ENCODE measurements around the gene ZNF780B.
"Not testable (repeated sequence)": the region's sequence is repeated elsewhere in the genome, so short reads cannot be mapped to it uniquely, and the experiment has no call there.

The ZNF780B gene

DNA sequence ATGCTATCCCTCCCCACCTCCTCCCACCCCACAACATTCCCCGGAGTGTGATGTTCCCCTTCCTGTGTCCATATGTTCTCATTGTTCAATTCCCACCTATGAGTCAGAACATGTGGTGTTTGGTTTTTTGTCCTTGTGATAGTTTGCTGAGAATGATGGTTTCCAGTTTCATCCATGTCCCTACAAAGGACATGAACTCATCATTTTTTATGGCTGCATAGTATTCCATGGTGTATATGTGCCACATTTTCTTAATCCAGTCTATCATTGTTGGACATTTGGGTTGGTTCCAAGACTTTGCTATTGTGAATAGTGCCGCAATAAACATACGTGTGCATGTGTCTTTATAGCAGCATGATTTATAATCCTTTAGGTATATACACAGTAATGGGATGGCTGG is 18.0 kb downstream of the ZNF780B start:
- not testable (repeated sequence) for DNase-seq (ENCODE audit: low read depth in 2 of 2)

DNA sequence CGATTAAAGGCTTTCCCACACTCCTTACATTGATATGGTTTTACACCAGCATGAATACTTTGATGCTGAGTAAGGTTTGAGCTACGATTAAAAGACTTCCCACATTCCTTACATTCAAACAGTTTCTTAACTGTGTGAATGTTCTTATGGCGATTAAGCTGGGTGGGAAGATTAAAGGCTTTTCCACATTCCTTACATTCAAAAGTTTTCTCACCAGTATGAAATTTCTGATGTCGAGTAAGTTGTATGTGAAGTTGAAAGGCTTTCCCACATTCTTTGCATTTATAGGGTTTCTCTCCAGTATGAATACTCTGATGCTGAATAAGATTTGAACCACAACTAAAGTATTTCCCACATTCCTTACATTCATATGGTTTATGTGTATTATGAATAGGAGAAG is 20.0 kb downstream of the ZNF780B start:
- DNase-seq (ENCODE audit: low read depth in 2 of 2) = no peak

DNA sequence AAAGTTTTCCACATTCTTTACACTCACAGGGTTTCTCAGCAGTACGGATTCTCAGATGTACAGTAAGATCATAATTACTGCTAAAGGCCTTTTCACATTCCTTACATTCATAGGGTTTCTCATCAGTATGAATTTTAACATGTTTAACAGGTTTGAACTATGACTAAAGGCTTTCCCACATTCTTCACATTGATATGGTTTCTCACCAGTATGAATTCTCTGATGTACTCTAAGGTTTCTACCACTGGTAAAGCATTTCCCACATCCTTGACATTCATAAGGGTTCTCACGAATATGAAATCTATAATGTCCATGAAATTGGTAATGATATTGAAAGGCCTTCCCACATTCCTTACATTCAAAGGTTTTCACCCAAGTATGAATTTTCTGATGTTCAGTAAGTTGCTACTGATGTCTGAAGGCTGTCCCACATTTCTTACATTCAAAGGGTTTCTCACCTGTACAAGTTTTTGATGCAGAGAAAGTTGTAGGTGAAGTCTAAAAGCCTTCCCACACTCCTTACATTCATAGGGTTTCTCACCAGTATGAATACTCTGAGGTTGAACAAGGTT is 22.0 kb downstream of the ZNF780B start:
- no peak for DNase-seq (ENCODE audit: low read depth in 2 of 2)

DNA sequence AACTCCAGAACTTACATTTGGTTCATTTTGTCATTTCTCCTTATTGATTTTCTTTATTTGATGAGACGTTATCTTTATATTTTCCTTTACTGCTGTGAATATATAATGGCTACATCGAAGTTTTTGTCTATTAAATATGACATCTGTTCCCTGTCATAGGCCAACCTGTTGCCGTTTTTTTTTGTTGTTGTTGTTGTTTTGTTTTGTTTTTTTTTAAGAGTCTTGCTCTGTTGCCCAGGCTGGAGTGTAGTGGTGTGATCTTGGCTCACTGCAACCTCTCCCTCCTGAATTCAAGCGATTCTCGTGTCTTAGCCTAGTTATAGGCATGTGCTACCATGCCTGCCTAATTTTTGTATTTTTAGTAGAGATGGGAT is 29.4 kb downstream of the ZNF780B start:
- DNase-seq (ENCODE audit: low read depth in 2 of 2) = no peak

DNA sequence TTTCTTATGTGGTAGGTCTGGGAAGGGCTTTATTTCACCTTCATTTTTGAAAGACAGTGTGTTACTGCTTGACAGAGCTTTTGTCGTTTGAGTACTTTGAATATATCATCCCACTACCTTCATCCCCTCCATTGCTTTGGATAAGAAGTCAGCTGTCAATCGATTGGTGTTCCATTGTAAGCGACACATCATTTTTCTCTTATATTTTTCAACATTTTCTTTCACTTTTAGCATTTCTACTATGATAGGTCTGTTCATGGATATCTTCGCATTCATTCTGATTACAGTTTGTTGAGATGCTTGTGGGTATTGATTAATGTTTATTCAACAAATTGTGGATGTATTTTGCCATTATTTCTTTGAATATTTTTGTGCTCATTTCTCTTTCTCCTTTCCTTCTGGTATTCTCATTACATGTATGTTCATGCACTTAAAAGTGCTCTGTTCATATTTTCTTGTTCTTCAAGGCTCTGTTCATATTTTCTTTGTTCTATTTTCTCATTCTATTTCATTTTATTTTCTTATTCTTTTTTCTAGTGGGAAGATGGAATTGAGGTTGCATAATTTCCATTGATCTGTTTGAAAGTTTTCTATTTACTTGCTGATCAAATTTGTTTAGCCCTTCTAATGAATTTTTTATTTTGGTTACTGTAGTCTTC is 30.0 kb downstream of the ZNF780B start:
- no peak for DNase-seq (ENCODE audit: low read depth in 2 of 2)

DNA sequence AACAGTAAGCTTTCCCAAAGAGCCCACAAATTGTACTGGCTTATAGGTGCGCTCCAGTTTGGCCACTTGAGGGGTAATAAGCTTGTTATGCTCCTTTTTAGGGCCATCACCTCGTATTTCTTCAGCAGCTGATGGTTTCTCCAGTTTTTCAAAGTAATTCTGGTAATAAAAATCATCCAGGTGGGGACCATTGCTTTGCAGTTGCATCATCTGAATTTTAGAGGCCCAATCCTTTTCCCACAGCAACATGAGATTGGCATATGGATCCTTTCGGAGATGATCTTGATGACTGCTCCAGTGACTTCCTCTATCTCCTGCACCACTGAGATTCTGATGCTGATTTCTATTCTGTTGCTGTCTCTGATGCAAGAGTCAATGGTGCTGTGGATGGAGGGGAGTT is 32.1 kb downstream of the ZNF780B start:
- no peak for DNase-seq (ENCODE audit: low read depth in 2 of 2)

DNA sequence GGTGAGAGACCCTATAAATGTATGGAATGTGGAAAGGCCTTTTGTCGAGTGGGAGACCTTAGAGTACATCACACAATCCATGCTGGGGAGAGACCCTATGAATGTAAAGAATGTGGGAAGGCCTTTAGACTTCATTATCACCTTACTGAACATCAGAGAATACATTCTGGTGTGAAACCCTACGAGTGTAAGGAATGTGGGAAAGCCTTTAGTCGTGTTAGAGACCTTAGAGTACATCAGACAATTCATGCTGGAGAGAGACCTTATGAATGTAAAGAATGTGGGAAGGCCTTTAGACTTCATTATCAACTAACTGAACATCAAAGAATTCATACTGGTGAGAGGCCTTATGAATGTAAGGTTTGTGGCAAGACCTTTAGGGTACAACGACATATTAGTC is 42.0 kb downstream of the ZNF780B start:
- DNase-seq (ENCODE audit: low read depth in 2 of 2) = no peak

DNA sequence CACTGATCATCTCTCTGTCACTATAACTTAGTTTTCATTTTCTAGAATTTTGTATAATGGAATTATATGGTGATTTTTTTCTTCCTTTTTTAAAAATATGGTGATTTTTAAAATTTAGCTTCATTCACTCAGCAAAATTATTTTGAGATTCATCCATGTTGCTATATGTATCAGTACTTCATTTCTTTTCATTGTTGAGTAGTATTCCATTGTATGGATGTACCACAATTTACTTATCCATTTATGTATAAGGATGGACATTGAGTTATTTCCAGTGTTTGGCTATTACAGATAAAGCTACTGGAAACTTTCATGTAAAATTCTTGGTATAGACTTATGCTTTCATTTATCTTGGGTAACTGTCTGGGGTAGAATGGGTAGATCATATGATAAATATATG is 46.4 kb downstream of the ZNF780B start:
- no peak for DNase-seq (ENCODE audit: low read depth in 2 of 2)

DNA sequence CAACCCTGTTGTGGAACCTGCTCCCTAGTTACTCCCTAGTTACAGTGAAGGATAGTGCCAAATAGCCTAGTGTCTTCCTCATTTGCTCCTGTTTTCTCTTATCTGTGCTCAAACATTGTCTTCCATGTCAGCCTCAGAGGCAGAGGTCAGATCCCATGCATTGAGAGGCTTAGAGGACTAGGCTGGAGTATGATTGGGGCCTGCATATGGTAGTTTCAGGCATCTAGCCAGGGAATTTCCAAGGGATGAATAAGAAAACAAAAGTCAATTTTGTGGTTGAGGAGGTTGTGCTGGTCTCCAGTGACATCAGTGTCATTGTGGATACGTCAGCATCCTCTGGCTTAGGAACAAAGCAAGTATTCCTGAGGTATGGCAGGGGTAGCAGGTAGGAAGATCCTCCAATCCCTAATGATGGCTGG is 49.7 kb downstream of the ZNF780B start:
- DNase-seq (ENCODE audit: low read depth in 2 of 2) = no peak

DNA sequence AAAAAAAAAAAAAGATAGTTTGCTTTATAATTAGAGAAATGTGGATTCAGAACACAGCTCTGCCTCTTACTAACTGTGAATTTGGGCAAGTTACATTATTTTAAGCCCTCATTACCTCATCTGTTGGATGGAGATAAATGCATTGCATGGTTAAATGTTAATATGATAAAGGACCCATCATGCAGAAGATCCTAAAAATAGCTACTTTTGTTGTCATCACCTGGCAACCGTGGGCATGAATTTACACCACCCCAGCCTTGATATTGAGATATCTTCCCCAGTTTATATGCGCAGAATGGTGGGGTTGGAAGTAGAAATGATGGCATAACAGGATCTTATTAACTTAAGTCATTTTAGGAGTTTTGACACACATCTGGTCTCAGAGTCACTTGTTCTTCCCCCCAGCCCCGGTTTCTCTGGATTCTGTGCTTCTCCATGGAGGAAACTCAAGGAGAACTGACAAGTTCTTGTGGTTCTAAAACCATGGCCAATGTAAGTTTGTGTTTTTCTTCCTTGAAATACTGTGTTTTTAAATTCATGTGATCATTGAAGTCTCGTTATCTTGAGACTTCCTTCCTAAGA is 50.2 kb downstream of the ZNF780B start:
- no peak for DNase-seq (ENCODE audit: low read depth in 2 of 2)

DNA sequence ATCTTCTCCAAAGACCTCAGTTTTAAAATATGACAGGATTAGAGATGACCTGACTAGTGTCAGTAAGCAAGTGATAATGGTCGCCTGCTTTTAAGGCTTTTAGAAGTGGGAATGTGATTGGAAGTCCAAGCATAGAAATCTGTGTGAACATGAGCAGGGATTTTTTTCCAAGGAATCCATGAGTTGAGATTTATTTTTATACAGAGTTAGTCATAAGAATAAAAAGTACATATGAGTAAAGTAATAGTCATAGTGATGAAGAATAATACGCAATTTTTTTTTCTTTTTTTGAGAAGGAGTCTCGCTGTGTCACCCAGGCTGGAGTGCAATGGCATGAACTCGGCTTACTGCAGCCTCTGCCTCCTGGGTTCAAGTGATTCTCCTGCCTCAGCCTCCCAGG is 57.5 kb downstream of the ZNF780B start:
- no peak for DNase-seq (ENCODE audit: low read depth in 2 of 2)

DNA sequence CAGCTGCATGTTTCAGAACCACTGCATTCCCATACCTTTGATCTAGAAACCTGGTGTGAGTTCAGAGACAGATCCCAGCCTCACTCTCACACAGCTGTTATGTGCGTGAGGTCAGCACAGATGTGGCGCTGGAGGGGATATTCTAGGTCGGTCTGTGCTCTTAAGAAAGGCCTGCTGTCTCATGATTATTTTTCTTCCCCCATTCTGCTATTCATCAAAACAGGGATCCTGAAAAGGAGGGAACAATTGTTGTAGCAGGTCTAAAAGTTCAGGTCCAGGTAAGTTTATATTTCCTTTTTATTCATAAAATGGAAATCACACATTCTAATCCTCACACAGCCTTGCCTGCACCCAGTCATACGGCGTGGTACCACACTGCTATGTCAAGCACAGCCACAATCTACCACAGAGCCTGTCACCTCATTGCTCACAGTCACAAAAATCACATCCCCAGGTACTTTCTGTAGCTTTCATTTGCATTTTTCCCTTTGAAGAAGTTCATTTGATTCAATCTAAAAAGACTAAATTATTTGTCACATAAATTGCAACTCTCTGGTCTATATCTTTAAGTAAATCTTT is 58.3 kb downstream of the ZNF780B start:
- no peak for DNase-seq (ENCODE audit: low read depth in 2 of 2)

DNA sequence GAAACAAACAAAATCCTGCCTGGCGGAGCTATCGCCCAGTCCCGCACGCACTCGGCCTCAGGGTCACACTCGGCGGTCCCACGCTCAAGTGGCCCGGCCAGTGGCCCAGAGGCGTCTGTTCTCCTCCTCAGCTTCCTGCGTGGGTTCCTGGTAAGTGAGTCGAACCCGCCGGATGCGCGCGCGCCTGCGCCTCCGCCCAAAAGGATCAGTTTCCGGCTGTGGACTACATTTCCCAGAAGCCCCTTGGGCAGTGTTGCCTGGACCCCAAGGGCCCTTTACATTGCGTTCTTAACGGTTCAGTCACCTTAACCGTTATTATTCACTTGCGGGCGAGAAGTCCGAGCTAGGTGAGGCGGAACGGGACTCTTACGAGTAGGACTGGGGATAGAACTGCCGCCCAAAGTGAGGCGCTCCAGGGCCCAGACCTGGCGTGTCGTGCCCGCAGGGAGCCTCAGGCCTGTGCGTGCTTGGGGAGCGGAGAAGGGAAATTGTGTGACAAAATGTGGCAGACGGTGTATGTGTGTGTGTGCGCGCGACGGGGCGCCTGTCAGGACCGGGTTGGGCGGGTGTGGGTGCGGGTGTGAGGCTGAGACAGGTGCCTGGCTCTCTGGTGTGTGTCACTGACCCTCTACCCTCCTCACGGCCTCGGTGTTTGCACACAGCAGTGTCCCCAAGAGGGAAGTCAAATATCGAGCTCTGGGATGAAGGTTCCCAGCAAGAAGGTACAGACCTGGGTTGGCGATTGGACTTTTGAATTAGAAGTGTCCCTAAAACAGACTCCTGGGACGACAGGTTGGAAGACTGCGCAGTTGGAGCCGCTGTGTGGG is 59.0 kb downstream of the ZNF780B start, which contains the start of gene ZNF546:
Gene ZNF546 (plus strand): TSS at position 250 of the 827 bp plus-strand sequence. CDS start 1,267 bp downstream, outside the sequence.
- DNase-seq (ENCODE audit: low read depth in 2 of 2) = peak; percentile 84 to 90

DNA sequence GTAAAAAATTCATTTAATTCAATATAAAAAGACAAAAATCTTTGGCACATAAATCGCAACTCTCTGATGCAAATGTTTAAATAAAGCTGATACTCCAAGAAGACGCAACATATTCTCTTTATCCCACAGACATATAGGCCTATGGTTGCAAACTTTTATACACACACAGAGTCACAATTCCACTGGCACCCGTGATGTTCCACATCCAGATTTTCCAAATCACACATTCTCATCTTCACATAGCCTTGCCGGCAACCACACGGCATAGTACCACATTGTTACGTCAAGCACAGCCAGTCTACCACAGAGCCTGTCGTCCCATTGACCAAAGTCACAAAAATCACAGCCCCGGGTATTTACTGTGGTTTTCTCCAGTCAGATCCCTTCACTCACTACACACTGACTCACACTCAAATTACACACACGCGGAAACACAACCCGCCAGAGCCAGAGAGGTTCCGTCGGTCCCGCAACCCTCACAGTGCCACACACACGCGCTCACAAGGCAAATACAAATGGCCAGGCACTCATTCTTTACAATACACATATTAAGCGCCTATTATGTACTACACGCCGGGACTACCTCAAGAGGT is 59.7 kb downstream of the ZNF780B start:
- peak; percentile 4 to 26 for DNase-seq (ENCODE audit: low read depth in 2 of 2)

DNA sequence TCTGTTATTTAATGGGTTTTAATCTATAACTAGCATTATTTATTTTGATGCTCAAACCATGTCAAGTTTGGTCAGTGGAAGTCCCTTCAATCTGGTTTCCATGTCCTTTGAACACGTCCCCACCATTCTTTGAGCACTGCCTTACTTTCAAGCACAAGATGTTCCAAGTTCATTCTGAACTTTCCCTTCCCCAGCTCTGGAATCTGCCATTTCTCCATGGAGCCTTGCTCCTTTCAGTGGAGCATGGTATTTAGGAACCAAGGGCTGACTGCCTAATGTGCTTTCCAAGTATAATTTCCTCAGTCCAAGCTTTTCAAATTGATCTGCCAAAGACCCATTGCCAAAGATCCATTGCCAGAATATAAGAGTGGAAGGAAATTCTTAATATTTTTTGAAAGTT is 60.2 kb downstream of the ZNF780B start:
- no peak for DNase-seq (ENCODE audit: low read depth in 2 of 2)

DNA sequence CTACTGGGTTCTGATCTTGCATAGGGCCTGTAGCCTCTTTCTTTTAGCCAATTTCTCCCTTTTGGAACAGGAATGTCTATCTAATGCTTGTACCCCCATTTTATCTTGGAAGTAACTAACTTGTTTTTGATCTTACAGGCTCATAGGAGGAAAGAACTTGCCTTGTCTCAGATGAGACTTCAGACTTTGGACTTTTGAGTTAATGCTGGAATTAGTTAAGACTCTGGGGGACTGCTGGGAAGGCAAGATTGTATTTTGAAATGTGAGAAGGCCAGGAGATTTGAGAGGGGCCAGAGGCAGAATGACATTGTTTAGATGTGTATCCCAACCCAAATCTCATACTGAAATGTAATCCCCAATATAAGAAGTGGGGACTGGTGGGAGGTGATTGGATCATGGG is 61.7 kb downstream of the ZNF780B start:
- no peak for DNase-seq (ENCODE audit: low read depth in 2 of 2)

DNA sequence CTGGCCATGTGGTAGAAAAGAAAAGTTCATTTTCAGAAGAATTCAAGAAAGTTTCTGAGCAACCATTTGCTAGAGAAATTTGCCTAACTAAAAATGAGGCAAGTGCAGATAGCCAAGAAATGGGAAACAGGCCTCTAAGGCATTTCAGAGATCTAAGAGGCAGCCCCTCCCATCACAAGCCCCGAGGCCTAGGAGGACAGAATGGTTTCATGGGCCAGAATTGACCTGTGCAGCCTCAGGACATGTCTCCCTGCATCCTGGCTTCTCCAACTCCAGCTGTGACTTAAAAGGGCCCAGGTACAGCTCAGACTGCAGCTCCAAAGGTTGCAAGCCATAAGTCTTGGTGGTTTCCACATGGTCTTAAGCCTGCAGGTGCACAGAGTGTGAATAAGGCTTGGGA is 62.4 kb downstream of the ZNF780B start:
- no peak for DNase-seq (ENCODE audit: low read depth in 2 of 2)

DNA sequence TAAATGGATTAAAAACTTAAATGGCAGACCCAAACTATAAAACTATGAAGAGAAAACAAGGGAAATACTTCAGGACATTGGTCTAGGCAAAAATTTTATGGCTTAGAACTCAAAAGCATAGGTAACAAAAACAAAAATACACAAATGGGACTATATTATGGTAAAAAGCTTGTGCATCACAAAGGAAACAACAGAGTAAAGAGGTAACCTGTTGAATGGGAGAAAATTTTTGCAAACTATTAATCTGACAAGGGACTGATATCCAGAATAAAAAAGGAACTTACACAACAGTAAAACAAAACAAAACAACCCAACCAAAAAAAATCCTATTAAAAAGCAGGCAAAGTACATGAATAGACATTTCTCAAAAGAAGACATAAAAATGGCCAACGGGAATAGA is 68.4 kb downstream of the ZNF780B start:
- no peak for DNase-seq (ENCODE audit: low read depth in 2 of 2)

DNA sequence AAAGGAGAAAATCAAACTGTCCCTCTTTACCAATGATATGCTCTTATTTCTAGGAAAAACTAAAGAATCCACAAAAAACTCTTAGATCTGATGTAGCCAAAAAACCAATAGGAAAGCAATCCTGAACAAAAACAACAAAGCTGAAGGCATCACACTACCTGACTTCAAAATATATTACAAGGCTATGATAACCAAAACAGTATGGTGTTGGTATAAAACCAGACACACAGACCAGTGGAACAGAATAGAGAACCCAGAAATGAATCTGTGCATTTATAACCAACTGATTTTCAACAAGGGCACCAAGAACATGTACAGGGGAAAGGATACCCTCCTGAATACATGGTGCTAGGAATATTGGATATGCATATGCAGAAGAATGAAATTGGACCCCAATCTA is 68.9 kb downstream of the ZNF780B start:
- DNase-seq (ENCODE audit: low read depth in 2 of 2) = no peak

DNA sequence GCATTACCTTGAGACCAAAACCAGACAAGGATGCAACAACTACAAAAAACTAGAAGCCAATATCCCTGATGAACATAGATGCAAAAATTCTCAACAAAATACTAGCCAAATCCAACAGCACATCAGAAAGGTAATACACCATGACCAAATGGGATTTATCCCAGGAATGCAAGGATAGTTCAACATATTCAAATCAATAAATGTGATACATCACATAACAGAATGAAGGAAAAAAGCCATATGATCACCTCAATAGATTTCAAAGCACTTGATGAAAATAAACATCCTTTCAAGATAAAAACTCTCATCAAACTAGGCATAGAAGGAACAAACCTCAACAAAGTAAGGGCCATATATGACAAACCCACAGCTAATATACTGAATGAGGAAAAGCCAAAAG is 69.4 kb downstream of the ZNF780B start:
- no peak for DNase-seq (ENCODE audit: low read depth in 2 of 2)

DNA sequence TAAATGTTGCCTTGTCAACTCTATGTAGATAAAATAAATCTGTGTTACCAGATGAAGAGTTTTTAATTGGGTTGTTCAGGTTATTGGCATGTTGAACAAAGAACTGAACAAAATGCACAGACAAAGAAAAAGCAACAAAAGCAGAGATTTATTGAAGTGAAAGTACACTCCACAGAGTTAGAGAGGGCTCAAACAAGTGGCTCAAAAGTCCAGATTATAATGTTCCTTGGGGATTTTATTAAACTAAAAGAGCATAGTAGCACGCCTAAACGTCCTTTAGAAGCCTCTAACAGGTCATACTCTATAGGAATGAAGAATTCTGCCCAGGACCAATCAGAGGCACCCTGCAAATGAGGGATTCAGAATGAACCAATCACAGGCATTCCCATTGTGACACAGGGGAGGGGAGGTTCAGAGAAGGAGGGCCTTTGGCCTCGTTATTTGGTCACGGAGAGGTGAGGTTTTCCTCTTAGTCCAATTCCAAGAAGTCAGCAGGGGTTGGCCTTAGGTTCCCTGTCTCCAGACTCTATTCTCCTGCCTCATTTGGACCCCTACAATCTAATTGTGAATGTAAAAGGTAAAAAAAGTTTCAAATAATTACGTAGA is 72.2 kb downstream of the ZNF780B start:
- DNase-seq (ENCODE audit: low read depth in 2 of 2) = no peak
